GM23338 (cell line): ENCODE data around the gene ZNF747. TPM values are rescaled to one million over a fixed set of nuclear protein-coding genes. Genes with fewer than 3 reads are reported as not detected.

Source experiments
- ATAC-seq: fragments of 200-7000 bp; cut with Tn5 transposase; 3 replicates; pipeline ENCODE4 v1.9.1; 2020
- DNase-seq: peaks from one replicate; pipeline ENCODE4 v3.0.0-alpha.2; 2015; ENCODE audit warnings: low spot score
- H2AFZ ChIP-seq: fragments of 200-600 bp; sonication (generic); 2 replicates; pipeline ENCODE4 v1.8.0; 2016; ENCODE audit warnings: antibody characterized with exemption, mild to moderate bottlenecking, moderate library complexity
- H3F3A ChIP-seq: fragments of 200-600 bp; sonication (generic); replicated peaks from 2 replicates; pipeline ENCODE4 v1.8.0; 2017; ENCODE audit warnings: antibody characterized with exemption, mixed run types, low read depth
- H3K27ac ChIP-seq: fragments of 200-600 bp; sonication (generic); 2 replicates; pipeline ENCODE4 v1.6.1; 2016; ENCODE audit warnings: low read depth
- H3K27me3 ChIP-seq: fragments of 200-600 bp; sonication (generic); 2 replicates; pipeline ENCODE4 v1.8.0; 2016; ENCODE audit warnings: mild to moderate bottlenecking, mixed run types, moderate library complexity; ENCODE audit not compliant: insufficient read depth
- H3K36me3 ChIP-seq: fragments of 200-600 bp; sonication (generic); 2 replicates; pipeline ENCODE4 v1.8.0; 2016; ENCODE audit warnings: mild to moderate bottlenecking; ENCODE audit not compliant: insufficient read depth
- H3K4me1 ChIP-seq: fragments of 200-600 bp; sonication (generic); 2 replicates; pipeline ENCODE4 v1.8.0; 2016; ENCODE audit warnings: mild to moderate bottlenecking, moderate library complexity; ENCODE audit not compliant: insufficient read depth
- H3K4me2 ChIP-seq: fragments of 200-600 bp; sonication (generic); 2 replicates; pipeline ENCODE4 v1.7.1; 2017; ENCODE audit warnings: mixed run types
- H3K4me3 ChIP-seq: fragments of 200-600 bp; sonication (generic); 2 replicates; pipeline ENCODE4 v1.6.1; 2016; ENCODE audit warnings: mixed run types
- H3K79me2 ChIP-seq: fragments of 200-600 bp; sonication (generic); replicated peaks from 2 replicates; pipeline ENCODE4 v1.8.0; 2017; ENCODE audit warnings: mild to moderate bottlenecking; ENCODE audit not compliant: insufficient read depth
- H3K9me2 ChIP-seq: fragments of 200-600 bp; sonication (generic); 2 replicates; pipeline ENCODE4 v1.8.0; 2017; ENCODE audit not compliant: insufficient read depth
- H4K20me1 ChIP-seq: fragments of 200-600 bp; sonication (generic); replicated peaks from 2 replicates; pipeline ENCODE4 v1.8.0; 2017; ENCODE audit warnings: mild to moderate bottlenecking; ENCODE audit not compliant: insufficient read depth
- H3K27ac Mint-ChIP-seq: 2 replicates; pipeline ENCODE4 v1.8.0; 2020; ENCODE audit warnings: inconsistent platforms, mild to moderate bottlenecking, moderate library complexity, mixed read lengths
- H3K27me3 Mint-ChIP-seq: 3 replicates; pipeline ENCODE4 v1.8.0; 2022; ENCODE audit warnings: low read depth, mild to moderate bottlenecking, moderate library complexity, mixed read lengths, inconsistent platforms; ENCODE audit not compliant: insufficient read depth, poor library complexity
- H3K36me3 Mint-ChIP-seq: 3 replicates; pipeline ENCODE4 v1.8.0; 2021; ENCODE audit warnings: low read depth, mild to moderate bottlenecking, inconsistent platforms, moderate library complexity, mixed read lengths
- H3K4me1 Mint-ChIP-seq: 3 replicates; pipeline ENCODE4 v1.8.0; 2020; ENCODE audit warnings: mild to moderate bottlenecking, inconsistent platforms, mixed read lengths
- H3K4me3 Mint-ChIP-seq: 3 replicates; pipeline ENCODE4 v1.8.0; 2021; ENCODE audit warnings: moderate library complexity, mild to moderate bottlenecking, inconsistent platforms, mixed read lengths
- H3K9me3 Mint-ChIP-seq: 3 replicates; pipeline ENCODE4 v1.8.0; 2020; ENCODE audit warnings: moderate library complexity, mild to moderate bottlenecking, inconsistent platforms, mixed read lengths
- CREB1 ChIP-seq: fragments of 250-450 bp; sonication (Bioruptor Pico); IDR thresholded peaks from 2 replicates; pipeline ENCODE4 v1.5.0; 2020; ENCODE audit warnings: low read depth, mild to moderate bottlenecking, moderate library complexity
- CTCF ChIP-seq, 2 experiments: fragments of 200-600 bp in 1 of 2; sonication (generic) in 1 of 2; conservative IDR thresholded peaks; 2 replicates each; pipeline versions ENCODE4 v1.5.1 to v1.6.1; 2016 to 2017; ENCODE audit warnings: antibody characterized with exemption in 2 of 2, low read depth in 2 of 2, mild to moderate bottlenecking in 2 of 2, moderate library complexity in 1 of 2
- EZH2 ChIP-seq: fragments of 200-600 bp; sonication (generic); IDR thresholded peaks from one replicate; pipeline ENCODE4 v1.8.0; 2017; ENCODE audit warnings: antibody characterized with exemption, mild to moderate bottlenecking, low read depth; ENCODE audit not compliant: unreplicated experiment
- EZH2phosphoT487 ChIP-seq: fragments of 200-600 bp; sonication (generic); IDR thresholded peaks from one replicate; pipeline ENCODE4 v1.8.1; 2018; ENCODE audit warnings: antibody characterized with exemption; ENCODE audit not compliant: unreplicated experiment
- JUNB ChIP-seq: IDR thresholded peaks from one replicate; pipeline ENCODE4 v1.6.1; 2016; ENCODE audit warnings: antibody characterized with exemption; ENCODE audit not compliant: unreplicated experiment
- NANOG ChIP-seq: IDR thresholded peaks from 2 replicates; pipeline ENCODE4 v1.6.1; 2016; ENCODE audit warnings: antibody characterized with exemption, borderline replicate concordance
- POLR2AphosphoS5 ChIP-seq: IDR thresholded peaks from 2 replicates; pipeline ENCODE4 v1.6.1; 2016; ENCODE audit warnings: antibody characterized with exemption, low read depth
- STAT1 ChIP-seq: IDR thresholded peaks from one replicate; pipeline ENCODE4 v1.6.1; 2016; ENCODE audit warnings: antibody characterized with exemption; ENCODE audit not compliant: unreplicated experiment
- ZNF114 ChIP-seq: fragments of 250-450 bp; sonication (Bioruptor Pico); IDR thresholded peaks from 2 replicates; pipeline ENCODE4 v1.5.0; 2020; ENCODE audit warnings: mild to moderate bottlenecking, moderate library complexity
- ZNF331 ChIP-seq: fragments of 250-450 bp; sonication (Bioruptor Pico); IDR thresholded peaks from 2 replicates; pipeline ENCODE4 v1.5.0; 2020; ENCODE audit warnings: low read depth, mild to moderate bottlenecking, moderate library complexity
- ZNF462 ChIP-seq: fragments of 250-450 bp; sonication (Bioruptor Pico); IDR thresholded peaks from 2 replicates; pipeline ENCODE4 v1.5.0; 2020; ENCODE audit warnings: mild to moderate bottlenecking, moderate library complexity
- polyA plus RNA-seq: library from polyadenylated mRNA; unstranded; fragments of >200 nt; fragmentation: Nextera tagmentation; extraction: Ambion mirVana; gene quantifications from 2 replicates; pipeline ENCODE4 v1.2.1, GENCODE V29; 2016
- total RNA-seq: library from RNA; depleted of rRNA; stranded (reverse); fragments of >200 nt; shearing (Covaris generic); gene quantifications from 2 replicates; pipeline ENCODE4 v1.2.3, GENCODE V29; 2014
- TF ChIP-seq, protein P1 (sequence below): IDR thresholded peaks from 2 replicates; pipeline ENCODE4 v1.6.1; 2016; ENCODE audit warnings: antibody characterized with exemption
- TF ChIP-seq, protein P2 (sequence below): IDR thresholded peaks from one replicate; pipeline ENCODE4 v1.6.1; 2018; ENCODE audit warnings: antibody characterized with exemption; ENCODE audit not compliant: unreplicated experiment

The ZNF747 gene
- total and polyA plus RNA-seq, 2 experiments from 2014 or later = 4.2 to 12.6 TPM

- Histone ChIP-seq H3F3A (0 out of 2 replicates have a peak, but pooled peaks cover 17% of the 10 kb centered on the region), H2AFZ (no peak overlapping the region), H3K79me2 (peaks cover 3% of the 10 kb centered on the region; the same call in 1 of the 2 replicates), H3K4me3 (no peak overlapping the region), H4K20me1 (no peaks in the 10 kb centered on the region), H3K36me3 (no peaks in the 10 kb centered on the region; the same call in 1 of the 2 replicates), H3K4me1 (peaks cover 20% of the 10 kb centered on the region), H3K4me2 (no peak overlapping the region), H3K27me3 (no peaks in the 10 kb centered on the region), H3K27ac (no peak overlapping the region), H3K9me2 (0 out of 2 replicates have a peak, but pooled peaks cover 3% of the 10 kb centered on the region)
- Mint-ChIP-seq H3K4me3 (peak overlapping the region; percentile 54), H3K27ac (peak overlapping the region; percentile 3; the same call in 1 of the 2 replicates), H3K4me1 (peaks cover 21% of the 10 kb centered on the region), H3K27me3 (peaks cover 18% of the 10 kb centered on the region), H3K36me3 (peaks cover 21% of the 10 kb centered on the region), H3K9me3 (no peaks in the 10 kb centered on the region; the same call in 2 of the 3 replicates)
- ATAC-seq = no peak
- no peak for TF ChIP-seq NANOG
- TF ChIP-seq CTCF (conservative IDR thresholded peaks at IDR 0.05; ENCODE audit: low read depth in 2 of 2) = no peak
- TF ChIP-seq JUNB = no peak
- TF ChIP-seq STAT1 = no peak
- no peak for TF ChIP-seq EZH2
- no peak for TF ChIP-seq POLR2AphosphoS5
- no peak for TF ChIP-seq CREB1 (CRISPR knock-in tag)
- no peak for TF ChIP-seq ZNF462 (CRISPR knock-in tag)
- TF ChIP-seq ZNF331 (CRISPR knock-in tag) = no peak
- TF ChIP-seq EZH2phosphoT487 = no peak
- no peak for TF ChIP-seq ZNF114
- TF ChIP-seq, protein P1, sequence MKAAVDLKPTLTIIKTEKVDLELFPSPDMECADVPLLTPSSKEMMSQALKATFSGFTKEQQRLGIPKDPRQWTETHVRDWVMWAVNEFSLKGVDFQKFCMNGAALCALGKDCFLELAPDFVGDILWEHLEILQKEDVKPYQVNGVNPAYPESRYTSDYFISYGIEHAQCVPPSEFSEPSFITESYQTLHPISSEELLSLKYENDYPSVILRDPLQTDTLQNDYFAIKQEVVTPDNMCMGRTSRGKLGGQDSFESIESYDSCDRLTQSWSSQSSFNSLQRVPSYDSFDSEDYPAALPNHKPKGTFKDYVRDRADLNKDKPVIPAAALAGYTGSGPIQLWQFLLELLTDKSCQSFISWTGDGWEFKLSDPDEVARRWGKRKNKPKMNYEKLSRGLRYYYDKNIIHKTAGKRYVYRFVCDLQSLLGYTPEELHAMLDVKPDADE = no peak
- TF ChIP-seq, protein P2, sequence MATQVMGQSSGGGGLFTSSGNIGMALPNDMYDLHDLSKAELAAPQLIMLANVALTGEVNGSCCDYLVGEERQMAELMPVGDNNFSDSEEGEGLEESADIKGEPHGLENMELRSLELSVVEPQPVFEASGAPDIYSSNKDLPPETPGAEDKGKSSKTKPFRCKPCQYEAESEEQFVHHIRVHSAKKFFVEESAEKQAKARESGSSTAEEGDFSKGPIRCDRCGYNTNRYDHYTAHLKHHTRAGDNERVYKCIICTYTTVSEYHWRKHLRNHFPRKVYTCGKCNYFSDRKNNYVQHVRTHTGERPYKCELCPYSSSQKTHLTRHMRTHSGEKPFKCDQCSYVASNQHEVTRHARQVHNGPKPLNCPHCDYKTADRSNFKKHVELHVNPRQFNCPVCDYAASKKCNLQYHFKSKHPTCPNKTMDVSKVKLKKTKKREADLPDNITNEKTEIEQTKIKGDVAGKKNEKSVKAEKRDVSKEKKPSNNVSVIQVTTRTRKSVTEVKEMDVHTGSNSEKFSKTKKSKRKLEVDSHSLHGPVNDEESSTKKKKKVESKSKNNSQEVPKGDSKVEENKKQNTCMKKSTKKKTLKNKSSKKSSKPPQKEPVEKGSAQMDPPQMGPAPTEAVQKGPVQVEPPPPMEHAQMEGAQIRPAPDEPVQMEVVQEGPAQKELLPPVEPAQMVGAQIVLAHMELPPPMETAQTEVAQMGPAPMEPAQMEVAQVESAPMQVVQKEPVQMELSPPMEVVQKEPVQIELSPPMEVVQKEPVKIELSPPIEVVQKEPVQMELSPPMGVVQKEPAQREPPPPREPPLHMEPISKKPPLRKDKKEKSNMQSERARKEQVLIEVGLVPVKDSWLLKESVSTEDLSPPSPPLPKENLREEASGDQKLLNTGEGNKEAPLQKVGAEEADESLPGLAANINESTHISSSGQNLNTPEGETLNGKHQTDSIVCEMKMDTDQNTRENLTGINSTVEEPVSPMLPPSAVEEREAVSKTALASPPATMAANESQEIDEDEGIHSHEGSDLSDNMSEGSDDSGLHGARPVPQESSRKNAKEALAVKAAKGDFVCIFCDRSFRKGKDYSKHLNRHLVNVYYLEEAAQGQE = no peak
- no peak for DNase-seq
Observed at GRCh38 chr16:30556125-30556473, 21.4 kb upstream of the ZNF747 start.
